PC-9 (cell line): Measurements from ENCODE around the gene NINJ1. TPM values are rescaled to one million over a fixed set of nuclear protein-coding genes. Genes with fewer than 3 reads are reported as not detected.
A peak's percentile ranks its signal among the peaks of the same experiment; 100 is the strongest.
"Not testable (repeated sequence)": the region's sequence is repeated elsewhere in the genome, so short reads cannot be mapped to it uniquely, and the experiment has no call there.

Experiments
- BruUV-seq: library from RNA; stranded (reverse); fragments of 400-500 nt; replicated peaks from 2 replicates; lab custom pipeline; 2021; lab: Mats Ljungman, UMichigan
- CTCF ChIA-PET: fragments of 300-600 bp; sonication (Branson Sonifier 250); formaldehyde crosslinking; loops from one replicate; lab custom pipeline; 2022; ENCODE audit warnings: antibody characterized with exemption; lab: Charles Lee
- POLR2A ChIA-PET: fragments of 300-600 bp; sonication (Branson Sonifier 250); formaldehyde crosslinking; loops from one replicate; lab custom pipeline; 2022; ENCODE audit warnings: antibody characterized with exemption; ENCODE audit not compliant: unreplicated experiment; lab: Charles Lee
- DNase-seq, 2 experiments: peaks; one replicate each; pipeline versions ENCODE4 v3.0.0 to v3.0.0-alpha.2; 2015 to 2022; ENCODE audit warnings: mixed read lengths in 1 of 2
- H2AFZ ChIP-seq: fragments of 200-600 bp; sonication (generic); 2 replicates; pipeline ENCODE4 v1.8.1; 2017; ENCODE audit warnings: antibody characterized with exemption
- H3F3A ChIP-seq: fragments of 200-600 bp; sonication (generic); 2 replicates; pipeline ENCODE4 v1.8.1; 2017; ENCODE audit warnings: antibody characterized with exemption, mild to moderate bottlenecking, low read depth; ENCODE audit not compliant: insufficient read depth
- H3K27ac ChIP-seq: fragments of 200-600 bp; sonication (generic); 2 replicates; pipeline ENCODE4 v1.6.1; 2016; ENCODE audit warnings: mixed run types
- H3K27me3 ChIP-seq: fragments of 200-600 bp; sonication (generic); 2 replicates; pipeline ENCODE4 v1.6.1; 2016; ENCODE audit warnings: low read depth, mixed run types; ENCODE audit not compliant: insufficient read depth
- H3K36me3 ChIP-seq: fragments of 200-600 bp; sonication (generic); 2 replicates; pipeline ENCODE4 v1.6.1; 2016; ENCODE audit warnings: low read depth, mixed run types
- H3K4me1 ChIP-seq: fragments of 200-600 bp; sonication (generic); replicated peaks from 2 replicates; pipeline ENCODE4 v1.6.1; 2016; ENCODE audit warnings: mixed run types; ENCODE audit not compliant: insufficient read depth
- H3K4me2 ChIP-seq: fragments of 200-600 bp; sonication (generic); 2 replicates; pipeline ENCODE4 v1.6.1; 2017; ENCODE audit warnings: mixed run types
- H3K4me3 ChIP-seq: fragments of 200-600 bp; sonication (generic); 2 replicates; pipeline ENCODE4 v1.6.1; 2016; ENCODE audit warnings: mixed run types
- H3K79me2 ChIP-seq: fragments of 200-600 bp; sonication (generic); 2 replicates; pipeline ENCODE4 v1.6.1; 2017; ENCODE audit warnings: low read depth, mixed run types
- H3K9me2 ChIP-seq: fragments of 200-600 bp; sonication (generic); 2 replicates; pipeline ENCODE4 v1.8.1; 2017; ENCODE audit warnings: mild to moderate bottlenecking; ENCODE audit not compliant: insufficient read depth
- H3K9me3 ChIP-seq: fragments of 200-600 bp; sonication (generic); 2 replicates; pipeline ENCODE4 v1.8.1; 2016; ENCODE audit warnings: low read depth; ENCODE audit not compliant: insufficient read depth
- H4K20me1 ChIP-seq: fragments of 200-600 bp; sonication (generic); 2 replicates; pipeline ENCODE4 v1.8.1; 2017; ENCODE audit not compliant: insufficient read depth
- EZH2 ChIP-seq: fragments of 200-600 bp; sonication (generic); IDR thresholded peaks from 2 replicates; pipeline ENCODE4 v1.8.0; 2017; ENCODE audit warnings: antibody characterized with exemption, low read depth
- intact Hi-C: fragments of 100-400 bp; cut with micrococcal nuclease; formaldehyde crosslinking; loops from one replicate; pipeline ENCODE4 v1.10.0; 2022; ENCODE audit not compliant: unreplicated experiment
- total RNA-seq: library from RNA; stranded (reverse); gene quantifications from 2 replicates; pipeline ENCODE4 v1.2.3, GENCODE V29; 2021
- TF ChIP-seq, protein P1 (sequence below): fragments of 200-600 bp; sonication (generic); conservative IDR thresholded peaks from 2 replicates; pipeline ENCODE4 v1.6.1; 2017; ENCODE audit warnings: mixed run types, antibody characterized with exemption, mild to moderate bottlenecking, moderate library complexity

NINJ1 gene
- total RNA-seq, 1 experiment from 2014 or later, result 115 TPM

- no peaks in the 10 kb centered on the region for H3K9me3 ChIP-seq
- peak overlapping the region; percentile 91 for H3K27ac ChIP-seq
- TF ChIP-seq, protein P1, sequence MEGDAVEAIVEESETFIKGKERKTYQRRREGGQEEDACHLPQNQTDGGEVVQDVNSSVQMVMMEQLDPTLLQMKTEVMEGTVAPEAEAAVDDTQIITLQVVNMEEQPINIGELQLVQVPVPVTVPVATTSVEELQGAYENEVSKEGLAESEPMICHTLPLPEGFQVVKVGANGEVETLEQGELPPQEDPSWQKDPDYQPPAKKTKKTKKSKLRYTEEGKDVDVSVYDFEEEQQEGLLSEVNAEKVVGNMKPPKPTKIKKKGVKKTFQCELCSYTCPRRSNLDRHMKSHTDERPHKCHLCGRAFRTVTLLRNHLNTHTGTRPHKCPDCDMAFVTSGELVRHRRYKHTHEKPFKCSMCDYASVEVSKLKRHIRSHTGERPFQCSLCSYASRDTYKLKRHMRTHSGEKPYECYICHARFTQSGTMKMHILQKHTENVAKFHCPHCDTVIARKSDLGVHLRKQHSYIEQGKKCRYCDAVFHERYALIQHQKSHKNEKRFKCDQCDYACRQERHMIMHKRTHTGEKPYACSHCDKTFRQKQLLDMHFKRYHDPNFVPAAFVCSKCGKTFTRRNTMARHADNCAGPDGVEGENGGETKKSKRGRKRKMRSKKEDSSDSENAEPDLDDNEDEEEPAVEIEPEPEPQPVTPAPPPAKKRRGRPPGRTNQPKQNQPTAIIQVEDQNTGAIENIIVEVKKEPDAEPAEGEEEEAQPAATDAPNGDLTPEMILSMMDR, result no peak
- TF ChIP-seq EZH2, result no peak
- peaks cover 54% of the 10 kb centered on the region for H3F3A ChIP-seq
- H3K4me1 ChIP-seq, result peaks cover 50% of the 10 kb centered on the region
- peak overlapping the region; percentile 63 for H3K4me2 ChIP-seq
- no TSS peak for BruUV-seq
- intact Hi-C loops, result loop anchor here (2.0 kb wide), 1 partner anchor 14 kb away; no protein-coding TSS in a partner anchor
- H4K20me1 ChIP-seq, result no peaks in the 10 kb centered on the region
- peaks cover 7% of the 10 kb centered on the region; the same call in 1 of the 2 replicates for H3K79me2 ChIP-seq
- no peak overlapping the region for H3K4me3 ChIP-seq
- H3K27me3 ChIP-seq, result no peaks in the 10 kb centered on the region
- H3K9me2 ChIP-seq, result no peaks in the 10 kb centered on the region
- ChIA-PET POLR2A (interaction anchor here (0.6 to 1.0 kb wide), 2 partner anchors 7 to 415 kb away, joined by 3 to 12 read pairs; no protein-coding TSS in a partner anchor), CTCF (interaction anchor here (0.8 to 1.4 kb wide), 3 partner anchors 10 to 166 kb away, joined by 3 to 9 read pairs (median 3); no protein-coding TSS in a partner anchor)
- DNase-seq, result no peak
- H3K36me3 ChIP-seq, result peaks cover 9% of the 10 kb centered on the region; the same call in 1 of the 2 replicates
- no peak overlapping the region for H2AFZ ChIP-seq
Measured at GRCh38 chr9:93118863-93119702, 15.0 kb downstream of the NINJ1 start.

DNA sequence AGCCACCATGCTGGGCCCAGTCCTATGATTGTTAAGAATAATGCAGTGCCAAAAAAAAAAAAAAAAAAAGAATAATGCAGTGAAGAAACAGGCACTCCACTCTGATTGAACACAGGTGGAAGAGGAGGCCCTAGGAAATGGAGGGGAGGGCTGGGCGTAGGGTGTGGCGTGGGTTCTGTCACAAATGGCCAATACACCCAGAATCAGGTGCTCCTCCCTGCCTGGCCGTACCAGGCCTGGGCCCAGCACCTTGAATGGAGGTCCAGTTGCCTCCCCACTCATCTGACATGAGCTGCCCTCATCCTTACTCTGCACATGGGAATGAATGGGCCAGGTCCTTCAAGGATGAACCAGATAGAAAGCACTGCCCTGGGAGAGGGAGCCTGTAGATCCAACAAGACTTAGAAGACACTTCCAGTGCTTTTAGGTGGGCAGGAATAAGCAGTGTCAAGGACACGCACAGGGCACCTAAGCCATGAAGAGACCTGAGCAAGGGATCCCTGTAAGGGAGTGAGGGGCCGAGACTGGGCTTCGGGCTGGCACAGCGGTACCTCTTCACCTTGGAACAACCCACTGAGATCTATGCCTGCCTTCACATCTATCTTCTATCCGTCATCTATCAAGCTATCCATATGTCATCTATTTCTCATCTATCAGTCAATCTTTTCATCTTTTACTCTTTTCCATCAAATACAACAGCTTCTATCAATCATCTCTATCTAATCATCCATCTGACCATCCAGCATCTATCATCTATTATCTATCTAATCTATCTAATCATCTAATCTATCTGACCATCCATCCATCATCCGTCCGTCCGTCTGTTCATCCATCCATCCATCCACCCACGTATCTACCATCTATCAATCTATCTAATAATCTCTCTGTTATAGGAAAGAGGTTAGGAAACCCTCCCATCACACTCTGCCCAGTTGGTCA lies 15.9 kb downstream of the NINJ1 start:
- no peak overlapping the region for H2AFZ ChIP-seq
- no peaks in the 10 kb centered on the region for H3K9me3 ChIP-seq
- TF ChIP-seq, protein P1, result no peak
- no peak for TF ChIP-seq EZH2
- POLR2A ChIA-PET, result interaction anchor here (0.7 kb wide), 2 partner anchors 113 to 242 kb away, joined by 13 to 26 read pairs; no protein-coding TSS in a partner anchor
- intact Hi-C loops, result loop anchor here (2.0 kb wide), 1 partner anchor 15 kb away; no protein-coding TSS in a partner anchor
- H3K36me3 ChIP-seq, result peaks cover 9% of the 10 kb centered on the region; the same call in 1 of the 2 replicates
- peaks cover 57% of the 10 kb centered on the region for H3F3A ChIP-seq
- BruUV-seq, result TSS peak; percentile 13
- H4K20me1 ChIP-seq, result no peaks in the 10 kb centered on the region
- CTCF ChIA-PET, result interaction anchor here (0.8 kb wide), 1 partner anchor 36 kb away, joined by 3 read pairs; no protein-coding TSS in a partner anchor
- H3K4me3 ChIP-seq, result no peak overlapping the region
- peaks cover 59% of the 10 kb centered on the region for H3K4me1 ChIP-seq
- H3K9me2 ChIP-seq, result no peaks in the 10 kb centered on the region
- H3K4me2 ChIP-seq, result no peak overlapping the region
- DNase-seq, result no peak
- H3K27me3 ChIP-seq, result no peaks in the 10 kb centered on the region
- no peak overlapping the region for H3K27ac ChIP-seq
- peaks cover 8% of the 10 kb centered on the region for H3K79me2 ChIP-seq

DNA sequence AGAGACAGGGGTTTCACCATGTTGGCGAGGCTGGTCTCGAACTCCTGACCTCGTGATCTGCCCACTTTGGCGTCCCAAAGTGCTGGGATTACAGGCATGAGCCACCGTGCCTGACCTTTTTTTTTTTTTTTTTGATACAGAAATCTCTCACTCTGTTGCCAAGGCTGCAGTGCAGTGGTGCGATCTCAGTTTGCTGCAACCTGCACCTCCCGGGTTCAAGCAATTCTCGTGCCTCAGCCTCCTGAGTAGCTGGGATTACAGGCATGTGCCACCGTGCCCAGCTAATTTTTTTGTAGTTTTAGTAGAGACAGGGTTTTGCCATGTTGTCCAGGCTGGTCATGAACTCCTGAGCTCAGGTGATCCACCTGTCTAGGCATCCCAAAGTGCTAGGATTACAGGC lies 16.5 kb downstream of the NINJ1 start:
- Histone ChIP-seq H3K79me2 (peaks cover 15% of the 10 kb centered on the region), H3K27ac (peak overlapping the region; percentile 97; the same call in 1 of the 2 replicates), H3K4me1 (peaks cover 66% of the 10 kb centered on the region), H3F3A (peaks cover 64% of the 10 kb centered on the region)
- H4K20me1 ChIP-seq, H3K4me3 ChIP-seq, H3K9me2 ChIP-seq, DNase-seq, H3K4me2 ChIP-seq, H2AFZ ChIP-seq, CTCF ChIA-PET, H3K36me3 ChIP-seq, H3K27me3 ChIP-seq, BruUV-seq, intact Hi-C loops, H3K9me3 ChIP-seq: not testable (repeated sequence)
- POLR2A ChIA-PET, result interaction anchor here (0.7 kb wide), 1 partner anchor 114 kb away, joined by 13 read pairs; no protein-coding TSS in a partner anchor
